GM19452 (cell line): ENCODE results near the gene CREB3L1.

ENCODE experiments used
- ATAC-seq: cut with Tn5 transposase; IDR thresholded peaks from one replicate; pipeline ENCODE4 v1.9.1; 2021; ENCODE audit not compliant: unreplicated experiment

The CREB3L1 gene

GRCh38 chr11:46363031-46363407, 85.6 kb downstream of the CREB3L1 start:
- no peak for ATAC-seq

DNA sequence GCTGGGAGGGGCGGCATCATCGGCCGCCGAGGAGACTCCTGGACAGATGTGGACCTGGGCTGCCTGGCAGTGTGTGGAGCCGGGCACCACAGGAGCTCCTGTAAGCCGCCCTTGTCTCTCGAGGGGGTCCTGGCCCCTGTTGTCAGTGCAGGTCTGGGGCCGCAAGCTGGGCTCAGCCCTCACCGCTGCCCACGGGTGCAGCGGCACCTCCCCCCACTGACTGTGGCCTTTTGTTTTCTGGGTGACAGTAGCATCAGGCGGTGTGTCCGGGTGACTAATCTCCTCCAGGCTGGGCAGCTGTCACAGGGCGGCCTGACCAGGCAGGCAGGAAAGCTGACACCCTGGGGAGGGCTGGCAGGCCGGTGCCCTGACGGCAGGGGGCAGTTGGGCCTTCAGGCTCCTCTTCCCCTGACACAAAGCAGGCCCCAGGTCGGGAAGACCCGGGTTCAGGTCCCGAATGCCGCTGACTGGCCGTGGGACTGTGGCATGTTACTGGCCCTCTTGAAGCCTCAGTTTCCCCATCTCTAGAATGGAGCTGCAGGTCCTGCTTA, 86.1 kb downstream of the CREB3L1 start:
- ATAC-seq: no peak

DNA sequence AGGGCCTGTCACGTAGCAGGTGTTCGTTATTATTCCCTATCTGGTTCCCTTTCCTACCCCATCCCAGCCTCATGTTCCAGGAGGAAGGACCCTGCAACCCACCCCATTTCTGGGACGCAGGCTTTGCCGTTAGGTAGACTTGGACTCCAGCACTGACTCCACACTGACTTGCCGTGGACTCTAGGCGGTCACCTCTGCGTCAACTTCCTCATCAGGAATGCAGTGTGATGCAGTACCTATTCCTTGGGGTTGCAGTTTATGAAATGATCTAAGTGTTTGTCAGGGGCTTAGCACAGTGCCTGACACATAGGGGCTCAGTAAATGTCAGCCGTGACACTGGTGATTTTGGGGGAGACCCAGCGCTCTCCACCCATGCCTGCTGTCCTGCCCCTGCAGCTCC, 86.6 kb downstream of the CREB3L1 start:
- ATAC-seq: no peak

GRCh38 chr11:46364791-46365190, 87.3 kb downstream of the CREB3L1 start:
- ATAC-seq: no peak

DNA sequence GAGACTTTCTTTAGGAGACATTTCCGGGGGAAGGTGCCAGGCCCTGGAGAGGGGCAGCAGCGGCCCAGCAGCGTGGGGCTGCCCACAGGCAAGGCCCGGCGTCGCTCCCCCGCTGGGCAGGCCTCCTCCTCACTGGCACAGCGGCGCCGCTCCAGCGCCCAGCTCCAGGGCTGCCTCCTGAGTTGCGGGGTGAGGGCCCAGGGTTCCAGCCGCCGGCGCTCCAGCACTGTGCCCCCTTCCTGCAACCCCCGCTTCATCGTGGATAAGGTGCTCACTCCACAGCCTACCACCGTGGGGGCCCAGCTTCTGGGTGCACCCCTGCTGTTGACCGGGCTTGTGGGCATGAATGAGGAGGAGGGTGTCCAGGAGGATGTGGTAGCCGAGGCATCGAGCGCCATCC, 88.8 kb downstream of the CREB3L1 start:
- no peak for ATAC-seq

DNA sequence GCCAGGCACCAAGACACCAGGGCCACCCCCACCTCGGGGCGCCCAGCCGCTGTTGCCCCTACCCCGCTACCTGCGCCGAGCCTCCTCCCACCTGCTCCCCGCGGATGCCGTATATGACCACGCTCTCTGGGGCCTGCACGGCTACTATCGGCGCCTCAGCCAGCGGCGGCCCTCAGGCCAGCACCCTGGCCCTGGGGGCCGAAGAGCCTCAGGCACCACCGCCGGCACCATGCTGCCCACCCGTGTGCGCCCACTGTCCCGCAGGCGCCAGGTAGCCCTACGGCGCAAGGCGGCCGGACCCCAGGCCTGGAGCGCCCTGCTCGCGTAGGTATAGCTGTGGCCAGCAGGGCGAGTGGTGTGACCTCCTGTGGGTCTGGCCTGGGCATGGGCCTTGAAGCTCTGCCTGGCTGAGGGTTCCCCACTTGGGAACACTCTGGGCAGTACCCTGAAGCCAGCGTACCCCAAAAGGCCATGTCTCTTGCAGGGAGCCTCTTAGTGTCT, 89.2 kb downstream of the CREB3L1 start:
- no peak for ATAC-seq

GRCh38 chr11:46367244-46367915, 89.9 kb downstream of the CREB3L1 start:
- ATAC-seq: peak; percentile 64

- ATAC-seq: no peak
Measured at GRCh38 chr11:46367916-46368267, 90.4 kb downstream of the CREB3L1 start.

DNA sequence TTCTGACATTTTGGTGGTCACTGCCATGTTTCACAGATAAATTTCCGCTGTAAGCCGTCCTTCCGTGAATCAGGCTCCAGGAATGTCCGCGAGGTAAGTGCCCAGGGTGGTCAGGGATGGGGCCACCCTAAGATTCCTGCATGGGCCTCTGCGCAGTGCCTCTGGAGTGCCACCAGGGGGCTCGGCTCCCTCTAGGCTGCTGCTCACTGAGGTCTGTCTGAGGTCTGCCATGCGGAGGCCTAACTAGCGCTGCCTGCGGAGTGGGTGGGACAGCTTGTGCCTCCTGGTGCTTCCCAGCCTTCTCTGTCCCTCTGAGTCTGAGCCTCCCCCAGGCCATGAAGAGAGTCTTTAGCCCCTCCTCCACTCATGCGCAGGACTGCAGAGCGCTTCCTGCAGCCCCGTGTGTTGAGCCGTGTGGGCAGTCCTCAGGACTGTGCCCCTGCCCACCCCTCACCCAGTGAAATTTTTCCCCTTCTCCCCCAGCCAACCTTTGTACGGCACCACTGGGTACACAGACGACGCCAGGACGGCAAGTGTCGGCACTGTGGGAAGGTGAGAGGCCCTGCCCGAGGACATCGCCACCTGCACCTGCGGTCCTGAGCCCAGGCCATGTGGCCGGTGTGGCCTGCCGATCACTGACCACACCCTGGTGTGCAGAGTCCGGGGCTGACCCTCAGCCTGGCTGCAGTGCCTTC, 92.1 kb downstream of the CREB3L1 start:
- no peak for ATAC-seq

DNA sequence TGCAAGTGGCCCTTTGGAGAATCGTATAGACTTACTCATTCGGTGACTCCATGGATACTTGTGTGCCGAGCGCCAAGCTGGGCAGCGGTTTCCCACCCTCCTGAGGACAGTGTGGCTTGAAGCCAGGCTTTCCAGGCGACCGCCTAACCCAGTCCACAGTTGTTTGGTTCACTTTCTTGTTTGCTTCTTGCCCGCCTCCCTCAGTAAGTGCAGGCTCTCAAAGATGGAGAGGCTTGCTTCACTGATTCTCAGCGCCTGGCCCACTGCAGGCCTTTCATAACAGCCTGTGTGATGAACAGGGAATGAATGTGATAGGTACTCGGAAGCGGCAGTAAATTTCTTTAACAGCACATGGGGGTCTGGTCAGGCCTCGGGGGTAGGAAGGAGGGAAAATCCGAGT, 92.8 kb downstream of the CREB3L1 start:
- no peak for ATAC-seq
